Trophoblast cell (in vitro differentiated cells and primary cell): ENCODE measurements around the gene CD1C.

Experiments
- DNase-seq, 2 donors: peaks; one replicate each; pipeline ENCODE4 v3.0.0-alpha.2; 2016
- H2AFZ ChIP-seq: 2 replicates; pipeline ENCODE4 v1.6.1; 2013; ENCODE audit warnings: low read length, moderate library complexity, mild to moderate bottlenecking; ENCODE audit not compliant: insufficient read depth, poor library complexity
- H2AK5ac ChIP-seq: 2 replicates; pipeline ENCODE4 v1.6.1; 2013; ENCODE audit warnings: mild to moderate bottlenecking, low read length
- H2BK120ac ChIP-seq: 2 replicates; pipeline ENCODE4 v1.6.1; 2013; ENCODE audit warnings: low read length, mild to moderate bottlenecking, moderate library complexity; ENCODE audit not compliant: insufficient read depth, poor library complexity
- H2BK12ac ChIP-seq: 2 replicates; pipeline ENCODE4 v1.6.1; 2013; ENCODE audit warnings: mild to moderate bottlenecking, low read length, moderate library complexity
- H2BK5ac ChIP-seq: 2 replicates; pipeline ENCODE4 v1.6.1; 2013; ENCODE audit warnings: low read length, low read depth, moderate library complexity, mild to moderate bottlenecking; ENCODE audit not compliant: poor library complexity
- H3K14ac ChIP-seq: 2 replicates; pipeline ENCODE4 v1.6.1; 2013; ENCODE audit warnings: mild to moderate bottlenecking, low read length
- H3K18ac ChIP-seq: 2 replicates; pipeline ENCODE4 v1.6.1; 2013; ENCODE audit warnings: mild to moderate bottlenecking, low read length
- H3K23ac ChIP-seq: 2 replicates; pipeline ENCODE4 v1.6.1; 2013; ENCODE audit warnings: low read length
- H3K27ac ChIP-seq: 2 replicates; pipeline ENCODE4 v1.5.1; 2013; ENCODE audit warnings: low read depth, mild to moderate bottlenecking, inconsistent platforms, low read length, moderate library complexity
- H3K27me3 ChIP-seq: 2 replicates; pipeline ENCODE4 v1.6.1; 2013; ENCODE audit warnings: inconsistent platforms, mild to moderate bottlenecking, low read length, moderate library complexity; ENCODE audit not compliant: insufficient read depth
- H3K36me3 ChIP-seq, 2 experiments: 1 replicate in 1 of 2; 2 replicates in 1 of 2; pipeline ENCODE4 v1.6.1; 2013; ENCODE audit warnings: low read length in 2 of 2, mild to moderate bottlenecking in 2 of 2, moderate library complexity in 1 of 2; ENCODE audit not compliant: insufficient read depth in 2 of 2, control insufficient read depth in 1 of 2
- H3K4ac ChIP-seq: 2 replicates; pipeline ENCODE4 v1.6.1; 2013; ENCODE audit warnings: low read depth, mild to moderate bottlenecking, low read length, moderate library complexity
- H3K4me1 ChIP-seq, 2 experiments: 1 replicate in 1 of 2; 2 replicates in 1 of 2; pipeline ENCODE4 v1.6.1; 2013; ENCODE audit warnings: low read length in 2 of 2, mild to moderate bottlenecking in 2 of 2, moderate library complexity in 1 of 2; ENCODE audit not compliant: insufficient read depth in 2 of 2, control insufficient read depth in 1 of 2
- H3K4me2 ChIP-seq: 2 replicates; pipeline ENCODE4 v1.6.1; 2013; ENCODE audit warnings: inconsistent platforms, mild to moderate bottlenecking, low read length, moderate library complexity
- H3K4me3 ChIP-seq: 2 replicates; pipeline ENCODE4 v1.5.1; 2013; ENCODE audit warnings: mild to moderate bottlenecking, low read depth, low read length, inconsistent platforms
- H3K79me1 ChIP-seq: one replicate; pipeline ENCODE4 v1.6.1; 2013; ENCODE audit warnings: low read length
- H3K79me2 ChIP-seq: 2 replicates; pipeline ENCODE4 v1.6.1; 2013; ENCODE audit warnings: low read length, mild to moderate bottlenecking; ENCODE audit not compliant: control insufficient read depth, insufficient read depth, poor library complexity
- H3K9ac ChIP-seq: 2 replicates; pipeline ENCODE4 v1.6.1; 2013; ENCODE audit warnings: mild to moderate bottlenecking, low read length
- H3K9me3 ChIP-seq: 2 replicates; pipeline ENCODE4 v1.6.1; 2013; ENCODE audit warnings: low read depth, mild to moderate bottlenecking, control low read depth, inconsistent platforms, low read length; ENCODE audit not compliant: insufficient read depth
- H4K12ac ChIP-seq: 2 replicates; pipeline ENCODE4 v1.6.1; 2013; ENCODE audit warnings: low read depth, mild to moderate bottlenecking, low read length, moderate library complexity
- H4K8ac ChIP-seq: 2 replicates; pipeline ENCODE4 v1.6.1; 2013; ENCODE audit warnings: low read depth, mild to moderate bottlenecking, low read length, moderate library complexity
- H4K91ac ChIP-seq: one replicate; pipeline ENCODE4 v1.6.1; 2013; ENCODE audit warnings: low read depth, mild to moderate bottlenecking, low read length, moderate library complexity
- WGBS: extraction: QIAGEN DNeasy Blood & Tissue Kit; methylation state at CpG from one replicate; pipeline ENCODE4 v1.1.7; 2013; ENCODE audit warnings: missing lambda C conversion rate; ENCODE audit not compliant: insufficient read length, insufficient coverage; ENCODE audit errors: extremely low coverage; 5-methylcytosine and 5-hydroxymethylcytosine counted together

CD1C gene

GRCh38 chr1:158329733-158330132 is 40.0 kb downstream of the CD1C start:
- no peaks in the 10 kb centered on the region for H3K79me1 ChIP-seq
- no peak overlapping the region for H3K4me2 ChIP-seq
- H3K36me3 ChIP-seq: no peaks in the 10 kb centered on the region
- no peaks in the 10 kb centered on the region for H3K4me1 ChIP-seq
- H2AK5ac ChIP-seq: no peak overlapping the region
- DNase-seq: no peak
- H3K4me3 ChIP-seq: no peak overlapping the region
- H3K27ac ChIP-seq: no peak overlapping the region
- no peak overlapping the region for H4K12ac ChIP-seq
- H2BK12ac ChIP-seq: no peak overlapping the region
- H3K9me3 ChIP-seq: no peaks in the 10 kb centered on the region
- no peaks in the 10 kb centered on the region for H3K27me3 ChIP-seq
- no peak overlapping the region for H2BK120ac ChIP-seq
- WGBS: no CpG with 5 or more reads among the region's 3 CpGs
- no peak overlapping the region for H3K23ac ChIP-seq
- H3K18ac ChIP-seq: no peak overlapping the region
- no peak overlapping the region for H4K8ac ChIP-seq
- H3K9ac ChIP-seq: no peak overlapping the region
- H4K91ac ChIP-seq: no peak overlapping the region
- no peaks in the 10 kb centered on the region for H3K79me2 ChIP-seq
- no peak overlapping the region for H2BK5ac ChIP-seq
- no peak overlapping the region for H3K14ac ChIP-seq
- no peak overlapping the region for H2AFZ ChIP-seq
- no peak overlapping the region for H3K4ac ChIP-seq

DNA sequence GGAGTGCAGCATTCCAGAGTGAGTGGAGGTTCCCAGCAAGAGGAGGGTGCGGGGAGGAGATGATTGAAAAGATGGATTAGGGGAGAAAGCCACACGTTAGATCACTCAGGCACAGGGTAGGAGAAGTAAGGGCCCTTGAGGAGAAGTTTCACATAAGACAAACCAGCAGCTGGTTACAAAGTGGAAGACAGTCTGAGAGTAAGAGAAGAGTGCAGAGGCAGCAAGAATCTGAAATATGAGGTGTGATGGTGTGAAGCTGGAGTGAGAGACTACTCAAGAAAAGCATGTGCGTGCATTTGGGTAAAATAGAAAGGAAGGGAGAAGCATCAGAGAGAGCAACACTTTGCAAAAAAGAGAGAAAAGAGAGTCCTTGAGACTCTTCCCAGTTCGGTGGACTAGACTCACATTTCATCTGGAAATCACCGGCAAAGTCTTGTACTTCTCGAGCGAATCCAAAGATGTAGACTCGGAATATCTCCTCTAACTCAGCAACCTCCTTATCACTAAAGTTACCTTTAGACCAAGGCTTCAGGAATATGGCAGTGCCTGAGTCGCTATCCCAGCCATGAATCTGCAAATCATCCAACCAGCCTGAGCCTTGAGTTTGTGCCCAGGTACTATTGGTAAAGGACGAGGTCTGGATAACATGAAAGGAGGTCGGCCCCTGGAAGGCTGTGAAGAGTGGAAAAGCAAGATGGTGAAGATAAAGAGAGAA is 40.8 kb downstream of the CD1C start:
- Histone ChIP-seq H3K79me2 (no peaks in the 10 kb centered on the region), H3K14ac (no peak overlapping the region), H3K18ac (no peak overlapping the region), H4K8ac (no peak overlapping the region), H2BK12ac (no peak overlapping the region), H4K12ac (no peak overlapping the region), H3K27me3 (no peaks in the 10 kb centered on the region), H2AK5ac (no peak overlapping the region), H3K4ac (no peak overlapping the region), H3K4me2 (no peak overlapping the region), H2BK5ac (no peak overlapping the region), H3K36me3 (no peaks in the 10 kb centered on the region), H3K4me3 (no peak overlapping the region), H3K79me1 (no peaks in the 10 kb centered on the region), H3K4me1 (no peaks in the 10 kb centered on the region), H4K91ac (no peak overlapping the region), H2BK120ac (no peak overlapping the region), H3K9me3 (no peaks in the 10 kb centered on the region), H2AFZ (no peak overlapping the region), H3K27ac (no peak overlapping the region), H3K9ac (no peak overlapping the region), H3K23ac (no peak overlapping the region)
- no CpG with 5 or more reads among the region's 11 CpGs for WGBS
- DNase-seq: no peak

DNA sequence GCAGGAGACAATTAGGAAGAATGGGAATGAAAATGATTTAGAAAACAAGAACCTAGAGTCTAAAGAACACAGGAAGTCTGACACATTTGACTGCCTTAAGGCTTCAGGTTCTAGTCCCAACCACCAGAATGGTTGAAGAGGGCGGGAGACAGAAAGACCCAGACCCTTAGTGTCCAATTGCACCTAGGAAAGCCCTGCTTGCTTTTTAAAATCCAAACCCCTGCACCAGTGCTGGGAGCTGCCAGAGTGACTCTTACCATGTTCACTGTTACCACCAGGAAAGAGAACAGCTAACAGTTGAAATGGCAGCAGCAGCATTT is 41.3 kb downstream of the CD1C start:
- no peak overlapping the region for H2AK5ac ChIP-seq
- H4K8ac ChIP-seq: no peak overlapping the region
- no peak overlapping the region for H2BK12ac ChIP-seq
- H2BK120ac ChIP-seq: no peak overlapping the region
- no peak overlapping the region for H3K18ac ChIP-seq
- no peaks in the 10 kb centered on the region for H3K9me3 ChIP-seq
- H3K27ac ChIP-seq: no peak overlapping the region
- no peak overlapping the region for H3K9ac ChIP-seq
- no peaks in the 10 kb centered on the region for H3K79me1 ChIP-seq
- no peak overlapping the region for H4K91ac ChIP-seq
- no peak overlapping the region for H2BK5ac ChIP-seq
- no peak overlapping the region for H4K12ac ChIP-seq
- H3K4ac ChIP-seq: no peak overlapping the region
- DNase-seq: no peak
- H3K4me2 ChIP-seq: no peak overlapping the region
- no peaks in the 10 kb centered on the region for H3K27me3 ChIP-seq
- no peak overlapping the region for H3K14ac ChIP-seq
- H3K4me1 ChIP-seq: no peaks in the 10 kb centered on the region
- H3K36me3 ChIP-seq: no peaks in the 10 kb centered on the region
- no peak overlapping the region for H2AFZ ChIP-seq
- H3K79me2 ChIP-seq: no peaks in the 10 kb centered on the region
- H3K4me3 ChIP-seq: no peak overlapping the region
- no CpG with 5 or more reads among the region's 1 CpG for WGBS
- no peak overlapping the region for H3K23ac ChIP-seq

DNA sequence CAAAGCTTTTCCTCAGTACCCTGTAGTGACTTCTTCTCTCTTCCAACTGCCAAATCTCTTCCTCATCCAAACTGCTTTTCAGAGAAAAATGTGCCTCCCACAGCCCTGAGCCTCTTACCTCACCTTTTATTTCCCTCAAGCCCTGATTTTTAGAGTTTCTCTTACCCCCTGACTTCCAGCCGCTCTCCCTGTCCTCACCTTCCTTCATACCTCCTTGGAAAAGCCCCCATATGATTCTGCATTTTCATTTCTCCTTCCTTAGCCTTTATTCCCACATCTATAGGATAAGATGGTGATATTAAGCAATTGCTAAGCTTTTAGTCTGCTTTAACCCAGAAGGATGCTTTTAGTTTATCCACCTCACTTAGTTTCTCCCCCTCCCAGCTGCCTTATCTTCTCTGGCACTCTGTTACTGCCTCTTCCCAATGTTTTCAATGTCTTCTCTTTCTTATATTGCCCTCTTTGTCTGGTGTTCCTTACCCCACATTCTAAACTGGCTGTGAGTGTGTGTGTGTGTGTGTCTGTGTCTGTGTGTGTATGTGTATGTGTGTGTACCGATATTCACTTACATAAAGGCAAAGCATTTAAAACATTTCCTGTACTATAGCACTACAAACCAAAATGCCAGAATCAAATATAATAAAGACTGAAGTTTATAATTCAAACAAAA is 41.9 kb downstream of the CD1C start, which contains the start of gene CD1B:
Gene CD1B (minus strand): TSS at position 51 of the 670 bp plus-strand sequence. CDS start 108 bp downstream, outside the sequence.
- no CpG with 5 or more reads among the region's 2 CpGs for WGBS
- Histone ChIP-seq H4K91ac (no peak within 1 kb of the TSS), H2BK120ac (no peak within 1 kb of the TSS), H4K8ac (no peak within 1 kb of the TSS), H3K9ac (no peak within 1 kb of the TSS), H3K4me3 (no peak within 1 kb of the TSS), H3K9me3 (no peaks in the 10 kb centered on the region), H3K36me3 (no peaks in the 10 kb centered on the region), H3K23ac (no peak within 1 kb of the TSS), H3K27me3 (no peaks in the 10 kb centered on the region), H2AK5ac (no peak within 1 kb of the TSS), H3K4me2 (no peak within 1 kb of the TSS), H4K12ac (no peak within 1 kb of the TSS), H3K27ac (no peak within 1 kb of the TSS), H2AFZ (no peak within 1 kb of the TSS), H3K4ac (no peak within 1 kb of the TSS), H3K79me2 (no peaks in the 10 kb centered on the region), H3K4me1 (no peaks in the 10 kb centered on the region), H3K79me1 (no peaks in the 10 kb centered on the region), H2BK5ac (no peak within 1 kb of the TSS), H3K14ac (no peak within 1 kb of the TSS), H2BK12ac (no peak within 1 kb of the TSS), H3K18ac (no peak within 1 kb of the TSS)
- no peak for DNase-seq
